Aorta (tissue), 5 donors: ENCODE results near the gene ACR. TPM values are rescaled to one million over a fixed set of nuclear protein-coding genes. Genes with fewer than 3 reads are reported as not detected.
A peak's percentile ranks its signal among the peaks of the same experiment; 100 is the strongest.

Experiments used
- ATAC-seq: fragments of 200-7000 bp; cut with Tn5 transposase; one replicate; pipeline ENCODE4 v1.9.1; 2022; ENCODE audit warnings: moderate library complexity; ENCODE audit not compliant: low FRiP score
- DNase-seq, 2 donors: peaks; one replicate each; pipeline ENCODE4 v3.0.0-alpha.2; 2020
- H3K27ac ChIP-seq, 2 donors: one replicate each; pipeline ENCODE4 v1.5.1; 2013; ENCODE audit warnings: low read length in 2 of 2, mild to moderate bottlenecking in 2 of 2, moderate library complexity in 2 of 2, control low read depth in 1 of 2, inconsistent platforms in 1 of 2, low read depth in 1 of 2
- H3K27me3 ChIP-seq, 2 donors: one replicate each; pipeline ENCODE4 v1.6.1; 2013; ENCODE audit warnings: control low read depth in 1 of 2, low read length in 1 of 2, mild to moderate bottlenecking in 1 of 2, moderate library complexity in 1 of 2; ENCODE audit not compliant: insufficient read depth in 2 of 2, control insufficient read depth in 1 of 2
- H3K36me3 ChIP-seq, 2 donors: one replicate each; pipeline ENCODE4 v1.6.1; 2013; ENCODE audit warnings: control low read depth in 1 of 2, low read length in 1 of 2, mild to moderate bottlenecking in 1 of 2; ENCODE audit not compliant: insufficient read depth in 2 of 2, control insufficient read depth in 1 of 2
- H3K4me1 ChIP-seq, 2 donors: one replicate each; pipeline ENCODE4 v1.6.1; 2013; ENCODE audit warnings: low read length in 2 of 2, control low read depth in 1 of 2, mild to moderate bottlenecking in 1 of 2, moderate library complexity in 1 of 2; ENCODE audit not compliant: insufficient read depth in 2 of 2, control insufficient read depth in 1 of 2
- H3K4me3 ChIP-seq, 2 donors: one replicate each; pipeline ENCODE4 v1.5.1; 2013; ENCODE audit warnings: low read length in 2 of 2, control low read depth in 1 of 2, mild to moderate bottlenecking in 1 of 2
- H3K9me3 ChIP-seq: one replicate; pipeline ENCODE4 v1.6.1; 2013; ENCODE audit warnings: mild to moderate bottlenecking, low read length; ENCODE audit not compliant: control insufficient read depth
- WGBS, 2 donors: extraction: QIAGEN DNeasy Blood & Tissue Kit; methylation state at CpG; one replicate each; pipeline ENCODE4 v1.1.7; 2013; 5-methylcytosine and 5-hydroxymethylcytosine counted together
- intact Hi-C, 2 donors: fragments of 100-400 bp; cut with DNase I; formaldehyde crosslinking; loops; one replicate each; pipeline versions ENCODE4 v1.14.2 to v1.15.0; 2022
- polyA plus RNA-seq, 2 donors: library from polyadenylated mRNA; stranded (reverse); fragments of 200-250 nt; gene quantifications; one replicate each; pipeline ENCODE4 v1.2.3, GENCODE V29; 2013
- total RNA-seq, 2 donors: library from RNA; stranded (reverse); fragmentation: NEBNext Ultra II Directional; extraction: Animal tissue kit (Norgen Biotek cat#: 25700); gene quantifications; one replicate each; pipeline ENCODE4 v1.2.1, GENCODE V29; 2021
- donor health status: healthy with polysubstance abuse.
- donor health status: Bipolar disorder and iron deficiency.
- donor health status: DM: no; HTN: no; CAD: no.
- donor health status: DM: no; HTN: no; CAD: no.
- donor health status: DM: yes; HTN: yes; CAD: no.

Gene ACR
- total and polyA plus RNA-seq, 4 donors, result 1.6 to 1.8 TPM; not detected in 2

DNA sequence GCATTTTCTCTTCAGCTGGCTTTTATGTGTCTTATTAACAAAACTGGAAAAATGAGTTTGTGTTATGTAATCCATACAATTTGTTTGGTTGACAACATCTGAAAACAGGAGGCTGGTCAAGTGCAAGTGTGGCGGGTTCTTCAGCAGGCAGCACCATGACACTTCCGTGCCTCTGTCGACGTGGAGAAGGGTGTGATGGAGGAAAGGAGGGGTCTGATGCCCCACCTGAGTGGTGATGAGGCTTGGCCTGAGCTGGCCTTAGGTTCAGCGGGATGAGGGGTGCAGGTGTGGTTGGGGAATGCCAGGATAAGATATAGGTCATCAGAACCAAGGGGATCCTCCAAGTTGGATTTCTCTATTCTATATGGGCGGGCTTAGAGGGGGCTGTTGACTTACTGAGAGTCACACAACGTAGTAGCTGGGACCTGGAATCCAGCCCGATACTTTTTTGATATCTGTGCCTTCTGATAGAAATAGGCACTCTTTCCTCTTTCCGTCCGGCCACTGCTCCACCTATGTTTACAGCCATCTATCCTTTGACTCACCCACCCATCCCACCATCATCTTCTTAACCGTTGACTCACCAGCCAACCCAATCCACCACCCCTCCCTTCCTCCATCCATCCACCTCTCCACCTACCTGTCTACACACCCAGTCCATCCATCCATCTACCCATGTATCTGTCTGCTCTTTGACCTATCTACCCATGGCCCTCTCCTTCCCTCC, 36.4 kb upstream of the ACR start:
- Histone ChIP-seq H3K36me3 (no peaks in the 10 kb centered on the region), H3K27me3 (no peaks in the 10 kb centered on the region), H3K9me3 (no peaks in the 10 kb centered on the region), H3K4me1 (no peaks in the 10 kb centered on the region), H3K4me3 (no peak overlapping the region), H3K27ac (no peak overlapping the region)
- WGBS, 2 donors, result 92 to 95% methylated on average over 11 of the region's 11 CpGs
- intact Hi-C loops, result no loop called here
- ATAC-seq, result no peak
- DNase-seq, result peak in 1 of 2 donors; percentile 26

DNA sequence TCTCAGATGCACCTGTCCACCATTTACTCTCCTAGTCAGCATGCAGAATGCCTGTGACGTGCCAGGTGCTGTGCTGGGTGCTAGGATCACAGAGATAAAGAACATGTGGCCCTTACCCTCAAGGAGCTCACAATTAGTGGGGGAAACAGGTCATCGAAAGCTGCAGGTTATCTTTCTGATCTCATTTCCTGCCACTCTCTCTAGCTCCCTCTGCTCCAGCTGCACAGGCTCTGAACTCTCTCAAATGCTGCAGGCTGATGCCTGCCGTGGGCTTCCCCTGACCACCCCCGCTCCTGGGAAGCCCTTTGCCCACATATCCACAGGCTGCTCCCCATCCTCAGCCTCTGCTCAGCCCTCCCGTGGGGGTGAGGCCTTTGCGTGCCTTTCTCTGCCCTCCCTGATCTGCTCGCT, 35.7 kb upstream of the ACR start:
- H3K36me3 ChIP-seq, result no peaks in the 10 kb centered on the region
- no peaks in the 10 kb centered on the region for H3K27me3 ChIP-seq
- DNase-seq, result peak in 1 of 2 donors; percentile 17
- H3K27ac ChIP-seq, result no peak overlapping the region
- intact Hi-C loops, result no loop called here
- H3K4me3 ChIP-seq, result no peak overlapping the region
- no peaks in the 10 kb centered on the region for H3K9me3 ChIP-seq
- H3K4me1 ChIP-seq, result no peaks in the 10 kb centered on the region
- WGBS, 2 donors, result 79 to 81% methylated on average over 7 of the region's 7 CpGs
- no peak for ATAC-seq

DNA sequence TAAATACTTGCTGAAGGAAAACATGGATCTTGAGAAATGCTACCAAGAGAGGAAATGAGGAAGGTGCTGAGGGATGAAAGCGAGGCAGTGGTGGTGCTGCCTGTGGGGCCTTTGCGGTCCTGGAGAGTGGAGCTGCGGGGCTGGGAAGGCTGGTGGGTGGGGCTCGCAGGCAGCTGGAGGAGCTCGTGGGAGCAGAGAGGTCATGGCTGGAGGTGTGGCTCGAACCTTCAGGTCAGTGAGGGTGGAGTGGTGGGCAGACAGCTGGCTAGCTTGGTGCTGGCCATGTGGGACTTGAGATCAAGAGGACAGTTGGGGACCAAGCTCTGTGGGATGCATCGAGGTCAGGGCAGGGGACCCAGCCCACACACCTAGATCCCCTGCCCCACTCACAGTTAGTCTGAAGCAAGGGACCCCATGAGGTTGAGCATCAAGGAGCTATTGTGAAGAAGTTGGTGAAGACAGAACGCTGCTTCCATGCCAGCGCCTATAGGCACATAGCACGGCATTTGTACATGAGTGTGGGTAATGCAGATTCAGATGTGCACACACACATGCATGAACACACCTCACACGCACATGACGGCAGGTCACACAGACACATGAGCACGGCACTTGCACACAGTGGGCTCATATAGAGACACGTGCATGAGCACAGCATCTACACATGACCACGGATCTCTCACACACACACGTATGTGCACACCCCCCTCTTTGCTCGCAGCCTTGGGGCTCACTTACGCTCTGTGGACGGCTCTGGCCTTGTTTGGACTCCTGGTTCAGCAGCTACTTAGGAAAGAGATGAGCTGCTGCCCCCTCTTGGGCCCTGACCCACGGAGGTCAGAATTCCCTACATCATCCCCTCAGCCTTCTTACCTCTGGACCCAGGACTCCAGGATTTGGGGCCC, 34.9 kb upstream of the ACR start:
- H3K9me3 ChIP-seq, result no peaks in the 10 kb centered on the region
- H3K4me3 ChIP-seq, result no peak overlapping the region
- intact Hi-C loops, result no loop called here
- no peaks in the 10 kb centered on the region for H3K4me1 ChIP-seq
- H3K36me3 ChIP-seq, result no peaks in the 10 kb centered on the region
- ATAC-seq (no peak), DNase-seq (peak; percentile 20 to 40)
- 89 to 91% methylated on average over 20 of the region's 20 CpGs for WGBS, 2 donors
- no peak overlapping the region for H3K27ac ChIP-seq
- no peaks in the 10 kb centered on the region for H3K27me3 ChIP-seq

GRCh38 chr22:50703726-50704509, 34.1 kb upstream of the ACR start:
- intact Hi-C loops, result no loop called here
- ATAC-seq (peak; percentile 28), DNase-seq (peak; percentile 30 to 49)
- Histone ChIP-seq H3K9me3 (no peaks in the 10 kb centered on the region), H3K27me3 (no peaks in the 10 kb centered on the region), H3K27ac (no peak overlapping the region), H3K4me3 (no peak overlapping the region), H3K36me3 (no peaks in the 10 kb centered on the region), H3K4me1 (no peaks in the 10 kb centered on the region)
- WGBS, 2 donors, result 92% methylated on average over 36 of the region's 36 CpGs

GRCh38 chr22:50704510-50705218, 33.3 kb upstream of the ACR start:
- Histone ChIP-seq H3K36me3 (no peaks in the 10 kb centered on the region), H3K4me1 (no peaks in the 10 kb centered on the region), H3K27ac (no peak overlapping the region), H3K9me3 (no peaks in the 10 kb centered on the region), H3K4me3 (no peak overlapping the region), H3K27me3 (no peaks in the 10 kb centered on the region)
- intact Hi-C loops, result no loop called here
- 88 to 91% methylated on average over 37 of the region's 37 CpGs for WGBS, 2 donors
- ATAC-seq, result no peak
- peak; percentile 43 to 68 for DNase-seq

DNA sequence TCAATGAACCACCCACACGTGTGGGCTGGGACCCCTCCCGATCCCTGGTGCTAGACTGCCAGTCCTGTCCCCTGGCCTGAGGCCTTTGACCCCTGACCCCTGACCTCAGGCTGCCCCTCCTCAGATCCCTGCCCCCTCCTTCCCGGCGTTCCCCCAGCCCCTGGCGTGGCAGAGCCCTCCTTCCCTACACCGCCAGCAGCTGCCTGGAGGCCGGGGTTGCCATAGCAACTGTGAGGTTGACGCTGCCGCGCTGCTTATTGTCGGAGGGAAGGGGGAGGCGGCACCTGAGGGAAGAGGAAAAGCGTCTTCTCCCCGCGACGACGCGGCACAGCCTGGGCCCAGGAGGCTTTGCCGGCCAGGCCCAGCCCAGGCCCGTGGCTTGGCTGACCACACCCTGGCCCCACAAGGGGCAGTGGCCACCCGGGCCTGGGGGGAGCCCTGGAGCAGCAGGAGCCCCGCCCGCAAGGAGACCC, 32.7 kb upstream of the ACR start:
- WGBS, 2 donors, result 18 to 21% methylated on average over 19 to 23 of the region's 23 CpGs
- Histone ChIP-seq H3K36me3 (no peaks in the 10 kb centered on the region), H3K9me3 (no peaks in the 10 kb centered on the region), H3K27me3 (no peaks in the 10 kb centered on the region), H3K27ac (no peak overlapping the region), H3K4me1 (no peaks in the 10 kb centered on the region), H3K4me3 (no peak overlapping the region)
- peak; percentile 38 for ATAC-seq
- intact Hi-C loops, result no loop called here
- DNase-seq, result peak; percentile 55 to 72

DNA sequence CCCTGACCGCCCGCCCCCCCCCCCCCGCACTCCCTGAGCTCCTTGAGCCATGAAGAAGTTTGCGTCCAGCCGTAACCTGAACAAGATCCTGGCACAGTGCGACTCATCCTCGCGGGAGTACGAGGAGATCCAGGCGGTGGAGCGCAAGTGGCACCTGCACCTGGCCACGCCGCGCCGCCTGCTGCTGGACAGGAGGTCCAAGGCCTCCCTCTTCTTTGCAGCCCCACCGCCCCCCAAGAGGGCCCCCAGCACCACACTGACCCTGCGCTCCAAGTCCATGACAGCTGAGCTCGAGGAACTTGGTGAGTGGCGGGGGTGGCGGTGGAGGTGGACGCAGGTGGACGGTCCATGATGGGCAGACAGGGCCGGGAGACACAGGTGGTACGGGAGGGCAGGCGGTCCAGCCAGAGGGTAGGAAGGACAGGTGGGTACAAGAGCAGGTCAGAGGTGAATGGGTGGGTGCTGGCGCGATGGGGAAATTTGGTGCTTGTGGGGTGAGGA, 32.1 kb upstream of the ACR start:
- H3K9me3 ChIP-seq, result no peaks in the 10 kb centered on the region
- 90 to 91% methylated on average over 27 of the region's 27 CpGs for WGBS, 2 donors
- no peak for ATAC-seq
- H3K27me3 ChIP-seq, result no peaks in the 10 kb centered on the region
- DNase-seq, result peak; percentile 43 to 75
- no peaks in the 10 kb centered on the region for H3K36me3 ChIP-seq
- H3K27ac ChIP-seq, result no peak overlapping the region
- intact Hi-C loops, result no loop called here
- H3K4me1 ChIP-seq, result no peaks in the 10 kb centered on the region
- no peak overlapping the region for H3K4me3 ChIP-seq
